WTC11 (cell line): ENCODE data around the gene CETP. TPM values are rescaled to one million over a fixed set of nuclear protein-coding genes. Genes with fewer than 3 reads are reported as not detected.

Source experiments
- ATAC-seq: fragments of 200-7000 bp; cut with Tn5 transposase; 2 replicates; pipeline ENCODE4 v1.10.0; 2021; ENCODE audit warnings: mild to moderate bottlenecking, moderate library complexity
- CTCF ChIA-PET: fragments of 300-600 bp; sonication (Branson Sonifier 250); formaldehyde crosslinking; loops from one replicate; lab custom pipeline; 2021; ENCODE audit warnings: antibody characterized with exemption; lab: Charles Lee
- POLR2A ChIA-PET: fragments of 350-600 bp; sonication (Branson Sonifier 250); formaldehyde crosslinking; loops from one replicate; lab custom pipeline; 2021; ENCODE audit warnings: antibody characterized with exemption; lab: Charles Lee
- DNase-seq: peaks from one replicate; pipeline ENCODE4 v3.0.0; 2021; ENCODE audit warnings: low spot score
- H3K27ac Mint-ChIP-seq: 2 replicates; pipeline ENCODE4 v1.8.0; 2021; ENCODE audit warnings: mixed read lengths
- H3K27me3 Mint-ChIP-seq: 2 replicates; pipeline ENCODE4 v1.8.0; 2021; ENCODE audit warnings: low read depth, mild to moderate bottlenecking, moderate library complexity, mixed read lengths
- H3K36me3 Mint-ChIP-seq: 2 replicates; pipeline ENCODE4 v1.8.0; 2021; ENCODE audit warnings: mixed read lengths
- H3K4me1 Mint-ChIP-seq: 2 replicates; pipeline ENCODE4 v1.8.0; 2022; ENCODE audit warnings: mixed read lengths
- H3K4me3 Mint-ChIP-seq: 2 replicates; pipeline ENCODE4 v1.8.0; 2021; ENCODE audit warnings: mild to moderate bottlenecking, moderate library complexity, mixed read lengths
- H3K9me3 Mint-ChIP-seq: 2 replicates; pipeline ENCODE4 v1.8.0; 2021; ENCODE audit warnings: mixed read lengths
- ATF1 ChIP-seq: sonication (generic); formaldehyde crosslinking; IDR thresholded peaks from 2 replicates; pipeline ENCODE4 v1.8.1; 2023; ENCODE audit warnings: mild to moderate bottlenecking, moderate library complexity, missing genetic modification reagents
- ATF6 ChIP-seq: sonication (generic); formaldehyde crosslinking; IDR thresholded peaks from 2 replicates; pipeline ENCODE4 v1.8.1; 2023; ENCODE audit warnings: mild to moderate bottlenecking, missing genetic modification reagents
- CREB1 ChIP-seq: sonication (generic); formaldehyde crosslinking; IDR thresholded peaks from 2 replicates; pipeline ENCODE4 v1.8.0; 2023; ENCODE audit warnings: mild to moderate bottlenecking, missing genetic modification reagents
- E2F1 ChIP-seq: sonication (generic); formaldehyde crosslinking; IDR thresholded peaks from 2 replicates; pipeline ENCODE4 v1.8.0; 2022; ENCODE audit warnings: mild to moderate bottlenecking, missing genetic modification reagents
- ELF4 ChIP-seq: sonication (generic); formaldehyde crosslinking; IDR thresholded peaks from 2 replicates; pipeline ENCODE4 v1.8.1; 2022; ENCODE audit warnings: low read depth, mild to moderate bottlenecking, moderate library complexity, missing genetic modification reagents
- ESRRA ChIP-seq: sonication (generic); formaldehyde crosslinking; IDR thresholded peaks from 2 replicates; pipeline ENCODE4 v1.8.1; 2022; ENCODE audit warnings: mild to moderate bottlenecking, missing genetic modification reagents, borderline replicate concordance
- IRF1 ChIP-seq: sonication (generic); formaldehyde crosslinking; IDR thresholded peaks from 2 replicates; pipeline ENCODE4 v1.8.0; 2023; ENCODE audit warnings: missing genetic modification reagents
- JUN ChIP-seq: sonication (generic); formaldehyde crosslinking; IDR thresholded peaks from 2 replicates; pipeline ENCODE4 v1.8.0; 2023; ENCODE audit warnings: mild to moderate bottlenecking, missing genetic modification reagents
- NFYB ChIP-seq: sonication (generic); formaldehyde crosslinking; conservative IDR thresholded peaks from 2 replicates; pipeline ENCODE4 v1.8.0; 2022; ENCODE audit warnings: low read depth, missing genetic modification reagents
- NR1H2 ChIP-seq: sonication (generic); formaldehyde crosslinking; IDR thresholded peaks from 2 replicates; pipeline ENCODE4 v1.9.0; 2021; ENCODE audit warnings: mild to moderate bottlenecking, moderate library complexity, missing genetic modification reagents
- SMAD4 ChIP-seq: sonication (generic); formaldehyde crosslinking; IDR thresholded peaks from 2 replicates; pipeline ENCODE4 v1.8.0; 2022; ENCODE audit warnings: mild to moderate bottlenecking, missing genetic modification reagents
- SOX15 ChIP-seq: fragments of 250-450 bp; sonication (Bioruptor Pico); IDR thresholded peaks from 2 replicates; pipeline ENCODE4 v1.9.0; 2021; ENCODE audit warnings: mild to moderate bottlenecking
- SP1 ChIP-seq: sonication (generic); formaldehyde crosslinking; conservative IDR thresholded peaks from 2 replicates; pipeline ENCODE4 v1.8.1; 2022; ENCODE audit warnings: missing genetic modification reagents
- STAT6 ChIP-seq: sonication (generic); formaldehyde crosslinking; conservative IDR thresholded peaks from 2 replicates; pipeline ENCODE4 v1.8.1; 2023; ENCODE audit warnings: mild to moderate bottlenecking, low read depth, missing genetic modification reagents, moderate library complexity
- TEAD1 ChIP-seq: sonication (generic); formaldehyde crosslinking; IDR thresholded peaks from 2 replicates; pipeline ENCODE4 v1.8.0; 2022; ENCODE audit warnings: mild to moderate bottlenecking, missing genetic modification reagents
- USF1 ChIP-seq: sonication (generic); formaldehyde crosslinking; IDR thresholded peaks from 2 replicates; pipeline ENCODE4 v1.8.0; 2022; ENCODE audit warnings: mild to moderate bottlenecking, missing genetic modification reagents
- ZNF396 ChIP-seq: fragments of 250-450 bp; sonication (Bioruptor Pico); IDR thresholded peaks from 2 replicates; pipeline ENCODE4 v1.8.0; 2021; ENCODE audit warnings: mild to moderate bottlenecking, moderate library complexity, borderline replicate concordance
- ZNF423 ChIP-seq: fragments of 250-450 bp; sonication (Bioruptor Pico); IDR thresholded peaks from 2 replicates; pipeline ENCODE4 v2.1.2; 2022; ENCODE audit warnings: mild to moderate bottlenecking, moderate library complexity
- ZNF532 ChIP-seq: fragments of 250-450 bp; sonication (Bioruptor Pico); IDR thresholded peaks from 2 replicates; pipeline ENCODE4 v1.9.0; 2021; ENCODE audit warnings: mild to moderate bottlenecking, borderline replicate concordance
- ZSCAN18 ChIP-seq: fragments of 250-450 bp; sonication (Bioruptor Pico); IDR thresholded peaks from 2 replicates; pipeline ENCODE4 v2.1.2; 2022; ENCODE audit warnings: mild to moderate bottlenecking, moderate library complexity
- total RNA-seq: library from RNA; stranded (reverse); gene quantifications from 3 replicates; pipeline ENCODE4 v1.2.3, GENCODE V29; 2021

CETP gene
- total RNA-seq, 1 experiment from 2014 or later: not detected

GRCh38 chr16:57025941-57026777 is 64.4 kb downstream of the CETP start (continued):
- no peak for TF ChIP-seq ZNF423 (CRISPR knock-in tag)

GRCh38 chr16:57026778-57027062 is 65.0 kb downstream of the CETP start:
- Mint-ChIP-seq H3K27ac (no peak overlapping the region), H3K27me3 (no peaks in the 10 kb centered on the region; the same call in 1 of the 2 replicates), H3K36me3 (no peaks in the 10 kb centered on the region), H3K4me1 (peaks cover 12% of the 10 kb centered on the region; the same call in 1 of the 2 replicates)
- CTCF ChIA-PET: no interaction called here
- no peak for ATAC-seq
- TF ChIP-seq STAT6 (CRISPR knock-in tag) (no peak), NR1H2 (CRISPR knock-in tag) (no peak), ZNF396 (no peak), JUN (CRISPR knock-in tag) (no peak), TEAD1 (CRISPR knock-in tag) (no peak), NFYB (CRISPR knock-in tag) (no peak), E2F1 (CRISPR knock-in tag) (no peak), CREB1 (CRISPR knock-in tag) (no peak), ESRRA (CRISPR knock-in tag) (no peak), ATF6 (CRISPR knock-in tag) (no peak)
- TF ChIP-seq, all 79 proteins: peak for 0
- POLR2A ChIA-PET: no interaction called here
- Mint-ChIP-seq H3K9me3 (no peaks in the 10 kb centered on the region; the same call in 1 of the 2 replicates), H3K4me3 (no peak overlapping the region)
- DNase-seq: no peak

GRCh38 chr16:57027067-57027466 is 65.3 kb downstream of the CETP start:
- Mint-ChIP-seq H3K4me3 (no peak overlapping the region), H3K36me3 (no peaks in the 10 kb centered on the region), H3K27me3 (no peaks in the 10 kb centered on the region; the same call in 1 of the 2 replicates), H3K4me1 (peaks cover 12% of the 10 kb centered on the region; the same call in 1 of the 2 replicates), H3K9me3 (no peaks in the 10 kb centered on the region; the same call in 1 of the 2 replicates), H3K27ac (no peak overlapping the region)
- ChIA-PET POLR2A (no interaction called here), CTCF (interaction anchor here (1.0 to 1.6 kb wide), 2 partner anchors 61 to 63 kb away, joined by 3 to 6 read pairs; no protein-coding TSS in a partner anchor)
- DNase-seq (no peak), ATAC-seq (no peak)
- TF ChIP-seq ZNF532 (CRISPR knock-in tag): no peak
- TF ChIP-seq IRF1 (CRISPR knock-in tag): no peak
- no peak for TF ChIP-seq SOX15 (CRISPR knock-in tag)
- TF ChIP-seq ZSCAN18 (CRISPR knock-in tag): no peak
- TF ChIP-seq SP1 (CRISPR knock-in tag): no peak
- no peak for TF ChIP-seq ELF4 (CRISPR knock-in tag)
- no peak for TF ChIP-seq USF1 (CRISPR knock-in tag)
- no peak for TF ChIP-seq ATF1
- no peak for TF ChIP-seq SMAD4 (CRISPR knock-in tag)
